ENCODE measurements around the gene TIE1. TPM values are rescaled to one million over a fixed set of nuclear protein-coding genes. Genes with fewer than 3 reads are reported as not detected.

Gene TIE1
- total and polyA plus RNA-seq, 11 donors, result 19.2 to 65.1 (median 28.4) TPM

DNA sequence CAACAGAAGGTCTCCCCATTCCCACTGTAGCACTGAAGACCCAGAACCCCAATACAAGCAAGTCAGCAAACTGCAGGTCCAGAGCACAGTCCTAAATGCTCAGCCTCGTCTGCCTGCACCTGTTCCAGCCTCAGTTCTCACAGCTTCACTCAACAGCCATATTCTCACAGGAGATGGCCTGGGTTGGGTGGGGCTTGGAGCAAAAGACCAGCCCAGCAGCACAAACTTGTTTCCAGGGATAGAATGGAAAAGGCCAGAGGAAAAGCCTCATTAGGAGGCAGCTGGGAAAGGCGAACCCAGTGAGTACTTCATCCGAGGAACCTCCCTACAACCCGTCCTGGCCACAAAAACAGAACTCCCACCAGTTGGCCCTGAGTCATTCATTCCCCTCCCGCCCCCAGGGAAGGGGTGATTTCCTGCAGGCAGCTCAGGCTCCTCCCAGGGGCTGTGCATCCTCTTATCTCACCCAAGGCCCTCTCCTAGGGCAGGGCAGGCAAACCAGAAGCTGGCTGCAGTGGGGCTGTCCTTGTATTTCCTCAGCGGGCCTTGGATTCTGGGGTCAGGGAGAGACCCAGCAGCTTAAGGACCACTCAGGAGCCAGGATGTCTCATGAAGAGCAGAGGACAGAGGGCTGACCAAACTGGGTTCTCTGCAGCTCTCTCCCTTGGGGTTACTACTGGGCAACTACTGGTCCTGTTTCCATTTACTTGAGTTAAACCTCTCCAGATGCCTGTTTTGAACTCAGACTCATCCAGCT lies 29.4 kb downstream of the TIE1 start:
- H3K9me3 ChIP-seq, result peaks cover 0 to 27% (median 13%) of the 10 kb centered on the region in 12 donors
- DNase-seq (peak; percentile 73 to 85 (median 76)), ATAC-seq (peak; percentile 62 to 97 (median 96))
- intact Hi-C loops (cut with DNase I), result no loop called here
- no peaks in the 10 kb centered on the region for H3K27me3 ChIP-seq
- H3K27ac ChIP-seq, result peak overlapping the region in 11 of 12 donors; percentile 36 to 68 (median 58)
- H3K4me3 ChIP-seq, result no peak overlapping the region
- H3K36me3 ChIP-seq, result no peaks in the 10 kb centered on the region
- TF ChIP-seq, protein P1, sequence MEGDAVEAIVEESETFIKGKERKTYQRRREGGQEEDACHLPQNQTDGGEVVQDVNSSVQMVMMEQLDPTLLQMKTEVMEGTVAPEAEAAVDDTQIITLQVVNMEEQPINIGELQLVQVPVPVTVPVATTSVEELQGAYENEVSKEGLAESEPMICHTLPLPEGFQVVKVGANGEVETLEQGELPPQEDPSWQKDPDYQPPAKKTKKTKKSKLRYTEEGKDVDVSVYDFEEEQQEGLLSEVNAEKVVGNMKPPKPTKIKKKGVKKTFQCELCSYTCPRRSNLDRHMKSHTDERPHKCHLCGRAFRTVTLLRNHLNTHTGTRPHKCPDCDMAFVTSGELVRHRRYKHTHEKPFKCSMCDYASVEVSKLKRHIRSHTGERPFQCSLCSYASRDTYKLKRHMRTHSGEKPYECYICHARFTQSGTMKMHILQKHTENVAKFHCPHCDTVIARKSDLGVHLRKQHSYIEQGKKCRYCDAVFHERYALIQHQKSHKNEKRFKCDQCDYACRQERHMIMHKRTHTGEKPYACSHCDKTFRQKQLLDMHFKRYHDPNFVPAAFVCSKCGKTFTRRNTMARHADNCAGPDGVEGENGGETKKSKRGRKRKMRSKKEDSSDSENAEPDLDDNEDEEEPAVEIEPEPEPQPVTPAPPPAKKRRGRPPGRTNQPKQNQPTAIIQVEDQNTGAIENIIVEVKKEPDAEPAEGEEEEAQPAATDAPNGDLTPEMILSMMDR (IDR thresholded peaks at IDR 0.05), result no peak
- TF ChIP-seq POLR2A (IDR thresholded peaks at IDR 0.05), result peak in 1 of 2 donors; percentile 35
- H3K4me1 ChIP-seq, result peaks cover 0 to 20% (median 11%) of the 10 kb centered on the region in 12 donors
- WGBS, 4 donors, result 37 to 71% (median 51%) methylated on average over 5 to 6 of the region's 6 CpGs

DNA sequence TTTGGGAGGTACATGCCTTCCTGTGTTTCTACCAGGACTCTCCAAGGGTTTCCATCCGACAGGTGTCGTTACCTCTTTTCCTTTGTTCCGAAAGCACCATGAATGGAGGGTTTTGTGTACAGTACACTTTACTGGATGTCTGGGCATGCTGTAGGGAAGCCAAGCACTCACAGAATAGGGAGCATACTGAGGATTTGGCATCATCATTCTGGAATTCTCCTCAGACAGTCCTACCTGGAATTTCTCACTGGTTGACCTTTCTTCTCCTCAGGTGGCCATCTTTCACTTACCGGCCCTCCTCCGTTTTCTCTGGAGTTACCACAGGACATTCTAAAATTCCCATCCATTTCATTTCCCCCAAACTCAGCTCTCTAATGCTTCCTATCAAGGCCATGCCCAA lies 30.9 kb downstream of the TIE1 start:
- ATAC-seq (no peak), DNase-seq (no peak)
- Histone ChIP-seq H3K27ac (no peak overlapping the region), H3K4me1 (peaks cover 0 to 20% (median 11%) of the 10 kb centered on the region in 12 donors), H3K36me3 (no peaks in the 10 kb centered on the region), H3K9me3 (peaks cover 0 to 16% (median 6%) of the 10 kb centered on the region in 12 donors), H3K4me3 (no peak overlapping the region), H3K27me3 (no peaks in the 10 kb centered on the region)
- WGBS, 4 donors, result 86 to 95% (median 90%) methylated on average over 5 of the region's 5 CpGs
- TF ChIP-seq, protein P1 (IDR thresholded peaks at IDR 0.05), result no peak
- TF ChIP-seq POLR2A (IDR thresholded peaks at IDR 0.05), result no peak
- intact Hi-C loops (cut with DNase I), result no loop called here

DNA sequence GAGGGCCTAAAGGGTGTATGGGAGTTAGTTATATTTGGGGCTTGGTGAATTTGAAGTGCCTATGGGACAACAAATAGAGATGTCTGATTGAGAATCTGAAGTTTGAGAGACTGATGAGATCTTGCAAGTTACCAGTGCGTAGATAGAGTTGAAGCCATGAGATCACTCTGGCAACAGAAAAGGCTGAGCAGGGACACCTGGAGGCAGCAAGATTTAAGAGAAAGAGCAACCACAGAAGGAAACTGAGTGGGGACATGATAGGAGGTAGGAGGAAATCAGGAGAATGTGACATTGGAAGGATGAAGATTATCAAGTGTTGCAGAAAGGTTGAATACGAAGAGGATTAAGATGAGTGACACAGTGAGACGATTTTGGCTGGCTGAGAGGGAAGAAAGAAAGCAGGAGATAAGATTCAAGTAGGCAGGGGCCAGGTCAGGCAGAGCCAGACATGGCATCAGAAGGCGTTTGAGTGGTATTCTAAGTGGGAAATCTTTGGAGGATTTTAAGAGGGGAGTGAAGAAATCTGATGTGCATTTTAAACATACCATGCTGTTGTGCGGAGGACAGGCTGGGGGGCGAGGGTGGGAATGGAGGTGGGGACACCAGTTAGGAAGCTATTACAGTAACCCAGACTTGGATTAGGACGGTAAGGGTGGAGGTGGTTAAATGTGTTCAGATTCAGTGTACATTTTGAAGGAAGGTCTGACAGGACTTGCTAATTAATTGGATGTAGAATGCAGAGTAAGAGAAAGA lies 33.8 kb downstream of the TIE1 start:
- Histone ChIP-seq H3K9me3 (no peaks in the 10 kb centered on the region), H3K27me3 (no peaks in the 10 kb centered on the region), H3K4me3 (no peak overlapping the region), H3K27ac (no peak overlapping the region), H3K4me1 (peaks cover 0 to 13% (median 9%) of the 10 kb centered on the region in 12 donors), H3K36me3 (no peaks in the 10 kb centered on the region)
- ATAC-seq (no peak), DNase-seq (no peak)
- 48 to 61% (median 56%) methylated on average over 7 of the region's 7 CpGs for WGBS, 4 donors
- intact Hi-C loops (cut with DNase I), result no loop called here
- TF ChIP-seq, protein P1 (IDR thresholded peaks at IDR 0.05), result no peak
- TF ChIP-seq POLR2A (IDR thresholded peaks at IDR 0.05), result no peak

DNA sequence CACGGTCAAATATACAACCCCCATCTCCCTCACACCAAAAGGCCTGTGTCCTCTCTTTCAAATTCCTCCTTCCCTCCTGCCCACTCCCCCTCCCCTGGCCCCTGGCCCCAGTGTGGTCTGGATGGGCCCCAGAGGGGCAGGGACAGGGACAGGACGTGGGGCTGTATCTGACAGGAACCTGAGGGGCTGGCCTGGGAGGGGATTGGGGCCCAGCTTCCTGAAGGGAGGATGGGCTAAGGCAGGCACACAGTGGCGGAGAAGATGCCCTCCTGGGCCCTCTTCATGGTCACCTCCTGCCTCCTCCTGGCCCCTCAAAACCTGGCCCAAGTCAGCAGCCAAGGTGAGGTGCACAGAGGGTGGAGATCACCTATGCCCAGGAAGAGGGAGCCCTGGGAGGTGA lies 36.8 kb downstream of the TIE1 start, which contains the start of gene MPL:
Gene MPL, plus strand, starts transcription at position 231 of the 400 bp plus-strand sequence. Its CDS starts 31 bp downstream, at position 262.
- no peak for ATAC-seq
- no peak within 1 kb of the TSS for H3K27ac ChIP-seq
- no peak for DNase-seq
- H3K9me3 ChIP-seq, result no peaks in the 10 kb centered on the region
- WGBS, 4 donors, result 72 to 84% (median 77%) methylated on average over 3 of the region's 3 CpGs
- H3K36me3 ChIP-seq, result no peaks in the 10 kb centered on the region
- no peaks in the 10 kb centered on the region for H3K27me3 ChIP-seq
- intact Hi-C loops (cut with DNase I), result no loop called here
- no peak for TF ChIP-seq POLR2A (IDR thresholded peaks at IDR 0.05)
- TF ChIP-seq, protein P1 (IDR thresholded peaks at IDR 0.05), result no peak
- H3K4me1 ChIP-seq, result no peaks in the 10 kb centered on the region
- no peak within 1 kb of the TSS for H3K4me3 ChIP-seq
